SW 1271 (cell line): Measurements from ENCODE around the gene VAV1.
"Not testable (repeated sequence)": the region's sequence is repeated elsewhere in the genome, so short reads cannot be mapped to it uniquely, and the experiment has no call there.

Source experiments
- DNase-seq, 2 experiments: peaks; one replicate each; lab custom pipeline; 2025; lab: John Stamatoyannopoulos, UW

The VAV1 gene

DNA sequence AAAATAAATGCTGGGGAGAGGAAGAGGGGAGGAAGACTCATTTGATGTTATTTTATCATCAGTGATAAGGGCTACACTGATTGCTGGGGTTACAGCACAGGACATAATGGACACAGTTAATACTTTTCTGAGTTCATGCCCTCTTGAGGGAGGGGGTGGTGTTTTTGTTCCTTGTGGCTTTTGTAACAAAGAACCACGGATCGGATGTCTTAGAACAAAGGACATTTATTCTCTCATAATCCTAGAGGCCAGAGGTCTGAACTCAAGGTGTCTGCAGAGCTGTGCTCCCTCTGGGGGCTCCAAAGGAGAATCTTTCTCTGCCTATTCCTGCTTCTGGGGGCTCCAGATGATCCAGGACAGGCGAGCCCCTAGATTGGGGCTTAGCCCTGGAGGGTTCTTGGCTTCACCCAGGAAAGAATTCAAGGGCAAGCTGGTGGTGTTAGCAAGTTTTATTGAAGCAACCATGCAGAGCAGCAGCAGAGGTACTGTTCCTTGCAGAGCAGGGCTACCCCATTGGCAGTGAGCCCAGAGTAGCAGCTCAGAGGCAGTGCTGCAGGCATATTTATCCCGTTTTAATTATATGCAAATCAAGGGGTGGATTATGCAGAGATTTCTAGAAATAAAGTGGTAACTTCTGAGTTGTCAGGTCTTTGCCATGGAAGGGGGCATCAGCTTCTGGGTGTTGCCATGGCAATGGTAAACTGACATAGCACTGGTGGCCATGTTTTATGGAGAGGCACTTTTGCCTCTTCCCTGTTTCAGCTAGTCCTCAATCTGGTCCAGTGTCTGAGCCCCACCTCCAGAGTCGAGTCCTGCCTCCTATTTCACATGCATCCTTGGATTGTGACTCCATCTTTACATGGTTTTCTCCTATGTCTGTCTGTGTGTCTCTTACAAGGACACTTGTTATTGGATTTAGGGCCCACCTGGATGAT, 18.0 kb downstream of the VAV1 start:
- no peak for DNase-seq

DNA sequence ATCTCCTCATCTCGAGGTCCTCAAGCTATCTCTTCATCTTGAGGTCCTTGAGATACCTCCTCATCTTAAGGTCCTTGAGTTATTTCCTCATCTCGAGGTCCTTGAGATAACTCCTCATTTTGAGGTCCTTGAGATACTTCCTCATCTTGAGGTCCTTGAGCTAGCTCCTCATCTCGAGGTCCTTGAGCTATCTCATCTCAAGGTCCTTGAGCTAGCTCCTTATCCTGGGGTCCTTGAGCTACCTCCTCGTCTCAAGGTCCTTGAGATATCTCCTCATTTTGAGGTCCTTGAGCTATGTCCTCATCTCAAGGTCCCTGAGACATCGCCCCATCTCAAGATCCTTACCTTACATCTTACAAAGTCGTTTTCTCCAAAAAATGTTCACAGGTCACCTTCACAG, 18.7 kb downstream of the VAV1 start:
- no peak for DNase-seq

DNA sequence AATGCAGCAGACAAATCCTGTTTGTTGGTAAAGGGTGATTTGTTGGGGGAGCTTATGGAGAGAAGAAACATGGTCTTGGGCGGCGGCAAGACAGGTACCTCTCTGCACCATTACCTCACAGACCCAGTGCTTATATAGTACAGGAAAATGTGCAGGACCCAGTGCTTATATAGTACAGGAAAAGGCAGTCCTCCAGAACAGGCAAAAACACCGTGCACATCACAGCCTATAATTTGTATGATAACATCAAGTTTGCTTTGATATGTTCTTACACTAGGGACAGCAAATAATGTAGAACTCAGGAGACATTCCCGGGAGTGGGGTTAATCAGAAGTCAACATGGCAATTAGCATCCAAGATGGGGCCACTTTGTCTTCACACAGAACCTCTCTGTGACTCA, 20.9 kb downstream of the VAV1 start:
- no peak for DNase-seq

- DNase-seq = no peak
These were observed 21.5 kb downstream of the VAV1 start for GRCh38 chr19:6793973-6794372.

GRCh38 chr19:6794686-6795431, 22.4 kb downstream of the VAV1 start:
- no peak for DNase-seq

DNA sequence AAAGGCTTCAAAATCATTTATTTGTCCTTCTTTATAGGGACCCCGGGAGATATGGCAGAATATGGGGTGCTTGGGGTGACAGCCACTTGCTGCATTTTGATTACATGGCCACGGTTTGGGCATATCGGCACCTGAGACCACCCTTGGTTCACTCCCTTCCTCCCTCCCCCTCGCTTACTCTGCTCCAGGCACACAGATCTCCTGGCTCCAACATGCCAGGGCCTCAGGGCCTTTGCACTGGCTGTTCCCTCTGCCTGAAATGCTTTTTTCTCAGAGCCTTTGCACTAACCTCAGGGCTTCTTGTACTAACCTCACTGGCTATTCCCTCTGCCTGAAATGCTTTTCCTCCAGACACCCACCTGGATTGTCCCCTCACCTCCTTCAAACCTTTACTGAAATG, 23.8 kb downstream of the VAV1 start:
- no peak for DNase-seq

GRCh38 chr19:6797646-6798045, 25.1 kb downstream of the VAV1 start:
- no peak for DNase-seq

DNA sequence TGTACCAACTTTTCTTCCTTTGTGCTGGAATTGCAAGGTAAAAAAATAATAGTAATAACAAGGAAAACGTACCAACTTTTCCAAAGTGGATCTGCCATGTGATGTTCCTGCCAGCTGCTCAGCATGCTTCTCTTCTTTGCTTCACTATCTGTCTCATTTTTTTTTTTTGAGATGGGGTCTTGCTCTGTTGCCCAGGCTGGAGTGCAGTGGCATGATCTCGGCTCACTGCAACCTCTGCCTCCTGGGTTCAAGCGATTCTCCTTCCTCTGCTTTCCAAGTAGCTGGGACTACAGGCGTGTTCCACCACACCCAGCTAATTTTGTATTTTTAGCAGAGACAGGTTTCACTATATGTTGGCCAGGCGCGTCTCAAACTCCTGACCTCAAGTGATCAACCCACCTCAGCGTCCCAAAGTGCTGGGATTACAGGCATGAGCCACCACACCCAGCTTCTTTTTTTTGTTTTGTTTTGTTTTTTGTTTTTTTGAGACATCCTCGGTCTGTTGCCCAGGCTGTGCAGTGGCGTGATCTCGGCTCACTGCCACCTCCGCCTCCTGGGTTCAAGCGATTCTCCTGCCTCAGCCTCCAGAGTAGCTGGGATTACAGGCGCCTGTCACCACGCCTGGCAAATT, 27.8 kb downstream of the VAV1 start:
- not testable (repeated sequence) for DNase-seq

GRCh38 chr19:6800991-6801484, 28.5 kb downstream of the VAV1 start:
- no peak for DNase-seq

DNA sequence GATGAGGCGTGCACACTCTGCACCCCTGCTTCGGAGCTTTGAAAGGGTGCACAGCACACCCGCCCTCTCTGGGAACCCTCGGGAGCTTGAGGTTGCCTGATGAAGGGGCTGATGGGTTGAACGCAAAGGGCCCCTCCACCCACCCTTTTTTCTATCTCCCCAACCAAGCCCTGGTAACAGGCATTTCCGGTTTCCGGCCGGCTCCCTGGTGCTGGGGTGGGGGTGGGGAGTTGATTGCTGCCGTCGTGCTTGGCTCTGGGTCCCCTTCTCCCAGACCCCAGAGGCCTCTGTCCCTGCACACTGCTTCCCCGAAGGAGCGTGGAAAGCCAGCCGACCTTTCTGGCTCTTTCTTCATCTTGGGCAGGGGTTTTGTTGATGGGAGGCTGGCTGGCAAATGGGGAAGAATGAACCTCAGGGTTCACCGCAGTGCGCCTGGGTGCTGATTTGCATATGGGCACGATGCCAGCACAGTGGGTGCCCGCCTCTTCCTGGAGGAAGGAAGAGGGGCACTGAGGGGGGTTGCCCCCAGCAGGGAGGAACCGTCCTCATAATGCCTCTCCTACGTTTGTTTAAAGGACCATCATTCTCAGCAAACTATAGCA, 29.1 kb downstream of the VAV1 start:
- no peak for DNase-seq

- no peak for DNase-seq
These were observed 30.0 kb downstream of the VAV1 start for GRCh38 chr19:6802336-6803035.

GRCh38 chr19:6803036-6803404, 30.5 kb downstream of the VAV1 start:
- DNase-seq = no peak

DNA sequence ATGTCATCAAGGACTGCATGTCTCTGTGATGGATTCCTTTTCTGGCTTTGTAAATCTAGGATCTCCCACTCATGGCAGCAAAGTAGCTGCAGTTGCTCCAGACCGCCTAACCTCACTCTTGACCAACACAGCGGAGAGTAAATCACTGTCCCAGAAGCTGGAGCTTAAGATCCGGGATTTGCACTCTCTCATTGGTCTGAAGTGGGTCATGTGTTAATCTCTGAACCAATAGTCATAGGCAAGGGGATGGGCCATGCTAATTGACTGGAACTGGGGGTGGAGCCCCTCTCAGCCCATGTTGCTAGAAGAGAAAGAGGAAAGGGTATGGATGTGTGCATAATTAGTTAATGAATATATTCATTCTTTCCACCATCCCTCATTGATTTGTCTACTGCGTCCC, 34.0 kb downstream of the VAV1 start:
- no peak for DNase-seq

DNA sequence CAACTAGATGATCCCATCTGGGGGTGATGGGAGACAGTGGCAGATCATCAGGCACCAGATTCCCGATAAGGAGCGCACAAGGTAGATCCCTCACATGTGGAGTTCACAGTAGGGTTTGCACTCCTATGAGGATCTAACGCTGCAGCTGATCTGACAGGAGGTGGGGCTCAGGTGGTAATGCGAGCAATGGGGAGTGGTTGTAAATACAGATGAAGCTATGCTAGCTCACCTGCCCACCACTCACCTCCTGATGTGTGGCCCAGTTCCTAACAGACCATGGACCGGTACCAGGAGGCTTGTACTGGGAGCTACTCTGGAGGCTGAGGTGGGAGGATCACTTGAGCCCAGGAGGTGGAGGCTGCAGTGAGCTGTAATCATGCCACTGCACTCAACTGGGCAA, 34.8 kb downstream of the VAV1 start:
- no peak for DNase-seq

GRCh38 chr19:6808494-6808893, 36.0 kb downstream of the VAV1 start:
- DNase-seq = no peak

DNA sequence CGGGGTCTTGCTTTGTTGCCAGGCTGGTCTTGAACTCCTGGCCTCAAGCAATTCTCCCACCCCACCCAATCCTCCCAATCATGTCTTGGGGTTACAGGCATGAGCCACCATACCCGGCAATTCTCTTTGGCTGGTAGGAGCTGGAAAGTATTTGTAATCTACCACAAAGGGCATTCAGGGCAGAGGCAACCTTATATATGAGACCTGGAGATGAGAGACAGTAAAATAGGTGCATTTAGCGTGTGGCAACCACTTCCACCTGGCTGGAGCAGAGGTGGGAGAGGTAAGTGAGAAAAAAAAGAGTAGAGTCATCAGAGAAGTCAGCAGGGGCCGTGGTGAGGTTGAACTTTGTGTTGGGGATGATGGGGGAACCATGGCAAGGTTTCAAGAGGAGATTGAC, 36.8 kb downstream of the VAV1 start:
- DNase-seq = no peak

DNA sequence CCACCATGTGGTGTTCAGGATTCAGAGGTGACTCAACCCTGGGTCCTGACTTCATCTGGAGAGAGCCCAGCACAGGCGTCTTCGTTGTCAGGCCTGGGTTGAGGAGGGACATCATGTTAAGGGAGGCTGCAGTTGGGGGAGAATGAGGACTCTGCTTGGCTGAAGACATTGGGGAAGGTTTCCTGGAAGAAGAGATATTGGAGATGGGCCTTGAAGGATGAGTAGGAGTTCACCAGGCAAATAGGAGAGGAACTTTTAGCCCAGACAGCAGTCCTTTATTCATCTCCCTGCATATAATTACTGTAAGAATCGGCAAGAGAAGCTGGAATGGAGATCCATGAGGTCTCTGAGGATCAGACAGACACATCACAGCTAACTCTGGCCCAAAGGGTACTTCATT, 38.9 kb downstream of the VAV1 start:
- no peak for DNase-seq

DNA sequence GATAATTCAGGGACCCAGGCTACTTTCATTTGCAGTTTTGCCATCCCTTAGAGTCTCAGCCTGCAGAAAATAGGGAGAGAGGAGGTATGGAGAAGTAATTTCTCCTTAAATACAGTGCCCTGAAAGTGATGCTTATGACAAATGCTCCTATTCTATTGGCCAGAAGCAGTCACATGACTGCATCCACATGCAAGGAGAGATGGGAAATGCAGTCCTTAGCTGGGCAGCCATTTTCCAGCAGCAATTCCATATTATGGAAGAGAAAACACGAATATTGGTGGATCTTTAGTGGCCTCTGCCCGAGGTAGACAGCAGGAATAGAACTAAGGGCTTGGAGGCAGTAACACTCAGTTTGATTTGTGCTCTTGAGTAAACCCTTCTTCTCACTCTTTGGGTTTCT, 39.4 kb downstream of the VAV1 start:
- peak in 1 of 2 experiments; percentile 77 for DNase-seq

DNA sequence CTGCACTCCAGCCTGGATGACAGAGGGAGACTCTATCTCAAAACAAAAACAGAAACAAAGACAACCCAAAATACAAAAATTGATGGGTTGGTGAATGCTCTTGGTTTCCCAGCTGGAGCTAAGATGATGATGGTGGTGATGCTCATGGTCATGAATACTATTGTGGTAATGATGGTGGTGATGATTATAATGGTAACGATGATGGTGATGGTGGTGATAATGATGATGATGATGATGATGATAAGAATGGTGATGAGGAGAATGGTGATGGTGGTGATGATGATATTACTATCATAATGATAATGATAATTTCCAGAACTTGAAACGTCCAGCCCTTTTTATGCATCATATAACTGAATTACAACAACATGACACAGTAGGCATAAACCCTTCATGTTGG, 40.1 kb downstream of the VAV1 start:
- no peak for DNase-seq

GRCh38 chr19:6813659-6814058, 41.2 kb downstream of the VAV1 start:
- no peak for DNase-seq

DNA sequence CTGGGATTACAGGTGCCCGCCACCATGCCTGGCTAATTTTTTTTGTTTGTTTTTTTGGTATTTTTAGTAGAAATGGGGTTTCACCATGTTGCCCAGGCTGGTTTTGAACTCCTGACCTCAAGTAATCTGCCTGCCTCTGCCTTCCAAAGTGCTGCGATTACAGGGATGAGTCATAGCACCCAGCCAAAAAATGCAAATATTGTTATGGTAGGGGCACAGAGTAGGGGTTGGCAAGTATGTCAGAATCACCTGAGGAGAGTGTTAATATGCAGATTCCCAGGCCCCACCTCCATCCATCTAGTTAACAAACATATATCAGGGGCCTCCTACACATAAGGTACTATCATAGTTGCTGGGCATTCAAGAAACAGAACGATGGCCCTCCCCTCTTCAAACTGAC, 44.7 kb downstream of the VAV1 start:
- no peak for DNase-seq

DNA sequence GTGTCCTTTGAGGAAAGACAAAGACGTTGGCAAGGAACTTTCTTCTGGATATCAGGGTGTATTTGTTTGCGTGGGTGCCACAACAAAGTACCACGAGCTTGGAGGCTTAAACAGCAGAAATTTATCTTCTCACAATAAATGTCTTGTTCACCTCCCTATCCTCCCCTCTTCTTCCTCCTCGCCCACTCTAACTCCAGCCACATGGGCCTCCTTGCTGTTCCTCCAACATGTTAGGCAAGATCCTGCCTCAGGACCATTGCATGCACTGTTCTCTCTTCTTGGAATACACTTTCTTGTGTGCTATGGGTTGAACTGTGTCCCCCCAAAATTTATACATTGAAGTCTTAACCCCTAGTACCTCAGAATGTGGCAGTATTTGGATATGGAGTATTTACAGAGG, 45.7 kb downstream of the VAV1 start:
- DNase-seq = no peak
